Neural progenitor cell (in vitro differentiated cells): ENCODE results near the gene DDC. TPM values are rescaled to one million over a fixed set of nuclear protein-coding genes. Genes with fewer than 3 reads are reported as not detected.
A peak's percentile ranks its signal among the peaks of the same experiment; 100 is the strongest.

ENCODE experiments used
- DNase-seq: peaks from one replicate; pipeline ENCODE4 v3.0.0-alpha.2; 2016; ENCODE audit warnings: low spot score
- H2AFZ ChIP-seq: fragments of 200-600 bp; sonication (generic); replicated peaks from 2 replicates; pipeline ENCODE4 v1.6.1; 2016; ENCODE audit warnings: antibody characterized with exemption
- H3F3A ChIP-seq: fragments of 200-600 bp; sonication (generic); 2 replicates; pipeline ENCODE4 v1.6.1; 2016; ENCODE audit warnings: antibody characterized with exemption, low read depth
- H3K27ac ChIP-seq: fragments of 200-600 bp; sonication (generic); 2 replicates; pipeline ENCODE4 v1.5.1; 2016; ENCODE audit warnings: mild to moderate bottlenecking
- H3K27me3 ChIP-seq: fragments of 200-600 bp; sonication (generic); 2 replicates; pipeline ENCODE4 v1.6.1; 2016; ENCODE audit warnings: mild to moderate bottlenecking, moderate library complexity
- H3K36me3 ChIP-seq: fragments of 200-600 bp; sonication (generic); 2 replicates; pipeline ENCODE4 v1.5.1; 2016
- H3K4me1 ChIP-seq: fragments of 200-600 bp; sonication (generic); 2 replicates; pipeline ENCODE4 v1.6.1; 2016; ENCODE audit warnings: mixed run types
- H3K4me2 ChIP-seq: fragments of 200-600 bp; sonication (generic); 2 replicates; pipeline ENCODE4 v1.6.1; 2016
- H3K4me3 ChIP-seq: fragments of 200-600 bp; sonication (generic); 2 replicates; pipeline ENCODE4 v1.5.1; 2016
- H3K79me2 ChIP-seq: fragments of 200-600 bp; sonication (generic); 2 replicates; pipeline ENCODE4 v1.6.1; 2016; ENCODE audit warnings: low read depth
- H3K9ac ChIP-seq: fragments of 200-600 bp; sonication (generic); 2 replicates; pipeline ENCODE4 v1.6.1; 2016
- H3K9me3 ChIP-seq: fragments of 200-600 bp; sonication (generic); 2 replicates; pipeline ENCODE4 v1.5.1; 2016; ENCODE audit warnings: low read depth
- H4K20me1 ChIP-seq: fragments of 200-600 bp; sonication (generic); 2 replicates; pipeline ENCODE4 v1.6.1; 2016; ENCODE audit warnings: low read depth
- H3K27ac Mint-ChIP-seq: 3 replicates; pipeline ENCODE4 v1.8.0; 2021; ENCODE audit warnings: mixed read lengths
- H3K27me3 Mint-ChIP-seq: 2 replicates; pipeline ENCODE4 v1.8.0; 2022; ENCODE audit warnings: low read depth, mild to moderate bottlenecking, inconsistent platforms, moderate library complexity, mixed read lengths; ENCODE audit not compliant: insufficient read depth
- H3K36me3 Mint-ChIP-seq: 3 replicates; pipeline ENCODE4 v1.8.0; 2021; ENCODE audit warnings: mixed read lengths
- H3K4me1 Mint-ChIP-seq: 3 replicates; pipeline ENCODE4 v1.8.0; 2021; ENCODE audit warnings: mixed read lengths
- H3K4me3 Mint-ChIP-seq: 3 replicates; pipeline ENCODE4 v1.8.0; 2021; ENCODE audit warnings: mild to moderate bottlenecking, moderate library complexity, mixed read lengths
- H3K9me3 Mint-ChIP-seq: 3 replicates; pipeline ENCODE4 v1.8.0; 2020; ENCODE audit warnings: mixed read lengths
- EZH2 ChIP-seq: fragments of 200-600 bp; sonication (generic); IDR thresholded peaks from 2 replicates; pipeline ENCODE4 v1.6.1; 2017; ENCODE audit warnings: antibody characterized with exemption, mild to moderate bottlenecking, moderate library complexity
- EZH2phosphoT487 ChIP-seq: fragments of 200-600 bp; sonication (generic); IDR thresholded peaks from 2 replicates; pipeline ENCODE4 v1.6.1; 2017; ENCODE audit warnings: antibody characterized with exemption
- total RNA-seq: library from RNA; depleted of rRNA; stranded (reverse); fragments of >200 nt; gene quantifications from 2 replicates; pipeline ENCODE4 v1.2.3, GENCODE V29; 2015; ENCODE audit warnings: low replicate concordance
- TF ChIP-seq, protein P1 (sequence below): fragments of 200-600 bp; sonication (generic); IDR thresholded peaks from 2 replicates; pipeline ENCODE4 v1.5.1; 2017; ENCODE audit warnings: antibody characterized with exemption, mild to moderate bottlenecking

The DDC gene
- total RNA-seq, 1 donor from 2014 or later = not detected

DNA sequence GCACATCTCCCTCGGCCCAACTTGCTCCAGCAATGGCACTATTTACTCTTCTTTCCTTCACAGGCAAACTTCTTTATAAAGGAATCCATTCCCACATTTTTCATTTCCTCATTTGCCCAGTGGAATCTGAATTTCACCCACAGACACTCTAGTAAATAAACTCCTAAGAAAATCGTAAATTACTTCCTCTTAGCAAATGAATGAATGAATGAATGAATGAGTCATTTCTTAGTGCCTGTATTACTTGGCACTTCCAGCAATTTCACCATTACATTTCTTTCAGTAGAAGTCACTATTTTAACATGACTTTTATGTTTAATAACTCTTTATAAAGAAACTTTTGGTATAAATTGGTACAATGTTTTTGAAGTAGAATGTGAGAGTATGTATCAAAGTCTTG is 55.7 kb downstream of the DDC start:
- Histone ChIP-seq H3F3A (no peaks in the 10 kb centered on the region), H3K27me3 (no peaks in the 10 kb centered on the region), H3K4me2 (no peak overlapping the region), H3K36me3 (no peaks in the 10 kb centered on the region), H3K27ac (no peak overlapping the region), H3K9me3 (no peaks in the 10 kb centered on the region), H4K20me1 (no peaks in the 10 kb centered on the region), H3K79me2 (no peaks in the 10 kb centered on the region), H3K4me1 (peaks cover 8% of the 10 kb centered on the region), H3K9ac (no peak overlapping the region), H2AFZ (no peak overlapping the region), H3K4me3 (no peak overlapping the region)
- no peak overlapping the region for H3K27ac Mint-ChIP-seq
- H3K4me1 Mint-ChIP-seq = peaks cover 11% of the 10 kb centered on the region
- DNase-seq = no peak
- no peaks in the 10 kb centered on the region for H3K9me3 Mint-ChIP-seq
- H3K4me3 Mint-ChIP-seq = no peak overlapping the region
- TF ChIP-seq EZH2 (no peak), EZH2phosphoT487 (no peak)
- TF ChIP-seq, protein P1, sequence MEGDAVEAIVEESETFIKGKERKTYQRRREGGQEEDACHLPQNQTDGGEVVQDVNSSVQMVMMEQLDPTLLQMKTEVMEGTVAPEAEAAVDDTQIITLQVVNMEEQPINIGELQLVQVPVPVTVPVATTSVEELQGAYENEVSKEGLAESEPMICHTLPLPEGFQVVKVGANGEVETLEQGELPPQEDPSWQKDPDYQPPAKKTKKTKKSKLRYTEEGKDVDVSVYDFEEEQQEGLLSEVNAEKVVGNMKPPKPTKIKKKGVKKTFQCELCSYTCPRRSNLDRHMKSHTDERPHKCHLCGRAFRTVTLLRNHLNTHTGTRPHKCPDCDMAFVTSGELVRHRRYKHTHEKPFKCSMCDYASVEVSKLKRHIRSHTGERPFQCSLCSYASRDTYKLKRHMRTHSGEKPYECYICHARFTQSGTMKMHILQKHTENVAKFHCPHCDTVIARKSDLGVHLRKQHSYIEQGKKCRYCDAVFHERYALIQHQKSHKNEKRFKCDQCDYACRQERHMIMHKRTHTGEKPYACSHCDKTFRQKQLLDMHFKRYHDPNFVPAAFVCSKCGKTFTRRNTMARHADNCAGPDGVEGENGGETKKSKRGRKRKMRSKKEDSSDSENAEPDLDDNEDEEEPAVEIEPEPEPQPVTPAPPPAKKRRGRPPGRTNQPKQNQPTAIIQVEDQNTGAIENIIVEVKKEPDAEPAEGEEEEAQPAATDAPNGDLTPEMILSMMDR = no peak
- peaks cover 2% of the 10 kb centered on the region for H3K27me3 Mint-ChIP-seq
- H3K36me3 Mint-ChIP-seq = peaks cover 2% of the 10 kb centered on the region

DNA sequence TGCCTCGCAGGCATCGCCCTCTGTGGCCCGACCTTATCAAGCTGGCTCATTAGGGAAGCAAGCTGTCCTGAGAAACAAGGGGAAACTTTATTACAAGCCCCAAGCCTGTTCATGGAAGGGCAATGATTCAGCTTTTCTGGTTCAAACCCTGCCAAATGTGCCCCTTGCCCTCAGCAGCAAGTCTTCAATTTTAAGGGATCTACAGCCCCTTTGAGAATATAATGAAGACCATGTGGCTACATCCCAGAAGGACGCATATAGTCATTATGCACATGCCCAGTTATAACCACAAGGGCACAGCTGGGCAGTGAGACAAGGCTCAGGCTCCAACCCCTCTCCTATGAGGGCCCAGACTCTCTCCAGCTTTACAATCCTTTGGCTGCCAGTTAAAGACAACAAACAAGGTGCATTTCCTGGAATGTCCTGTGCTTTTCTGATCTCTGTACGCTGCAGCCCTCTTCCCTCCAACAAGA is 56.7 kb downstream of the DDC start:
- Histone ChIP-seq H3K36me3 (no peaks in the 10 kb centered on the region), H3K9ac (no peak overlapping the region), H4K20me1 (no peaks in the 10 kb centered on the region), H3K4me1 (peaks cover 8% of the 10 kb centered on the region), H3K27ac (no peak overlapping the region), H3K4me3 (no peak overlapping the region), H3K4me2 (no peak overlapping the region), H2AFZ (peak overlapping the region; percentile 58), H3K9me3 (no peaks in the 10 kb centered on the region), H3K79me2 (no peaks in the 10 kb centered on the region), H3K27me3 (no peaks in the 10 kb centered on the region), H3F3A (no peaks in the 10 kb centered on the region)
- H3K27me3 Mint-ChIP-seq = peaks cover 2% of the 10 kb centered on the region
- no peak overlapping the region for H3K27ac Mint-ChIP-seq
- TF ChIP-seq EZH2phosphoT487 = no peak
- TF ChIP-seq, protein P1 = no peak
- TF ChIP-seq EZH2 = no peak
- H3K36me3 Mint-ChIP-seq = peaks cover 2% of the 10 kb centered on the region
- DNase-seq = no peak
- peaks cover 11% of the 10 kb centered on the region for H3K4me1 Mint-ChIP-seq
- H3K9me3 Mint-ChIP-seq = no peaks in the 10 kb centered on the region
- H3K4me3 Mint-ChIP-seq = no peak overlapping the region

DNA sequence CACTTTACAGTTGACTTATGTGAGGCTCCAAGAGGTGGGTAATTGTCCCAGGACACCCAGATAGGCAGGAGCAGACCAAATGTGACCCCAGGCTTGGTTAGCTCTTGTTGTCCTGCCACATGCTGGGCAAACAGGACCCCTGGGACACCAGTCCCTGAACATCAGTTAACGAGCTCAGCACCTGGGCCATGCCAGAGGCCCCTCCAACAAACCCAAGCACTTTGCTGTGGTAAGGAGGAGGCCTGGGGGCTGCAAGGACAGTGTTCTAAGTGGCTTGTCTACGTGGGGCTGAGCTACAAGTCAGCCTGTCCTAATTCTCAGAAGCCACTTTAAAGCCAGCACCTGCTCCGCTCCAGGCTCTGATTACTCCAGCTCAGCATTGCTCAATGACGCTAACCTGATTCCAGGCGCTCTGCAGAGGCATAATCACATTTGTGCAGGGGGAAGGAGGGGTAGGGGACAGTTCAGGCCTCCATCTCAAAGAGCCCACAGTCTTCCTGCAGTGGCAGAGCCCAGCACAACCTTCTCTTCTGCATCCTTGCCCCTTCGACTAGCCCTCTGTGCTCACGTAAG is 57.2 kb downstream of the DDC start:
- Histone ChIP-seq H3K27me3 (no peaks in the 10 kb centered on the region), H3K79me2 (no peaks in the 10 kb centered on the region), H3K4me2 (no peak overlapping the region), H2AFZ (peak overlapping the region; percentile 58), H3K4me3 (no peak overlapping the region), H3K27ac (no peak overlapping the region), H4K20me1 (no peaks in the 10 kb centered on the region), H3F3A (no peaks in the 10 kb centered on the region), H3K4me1 (peaks cover 8% of the 10 kb centered on the region), H3K9me3 (no peaks in the 10 kb centered on the region), H3K36me3 (no peaks in the 10 kb centered on the region), H3K9ac (no peak overlapping the region)
- H3K4me1 Mint-ChIP-seq = peaks cover 8% of the 10 kb centered on the region
- DNase-seq = peak; percentile 11
- H3K4me3 Mint-ChIP-seq = no peak overlapping the region
- H3K36me3 Mint-ChIP-seq = no peaks in the 10 kb centered on the region
- no peak overlapping the region for H3K27ac Mint-ChIP-seq
- peaks cover 2% of the 10 kb centered on the region for H3K27me3 Mint-ChIP-seq
- TF ChIP-seq EZH2 (no peak), EZH2phosphoT487 (no peak)
- TF ChIP-seq, protein P1 = no peak
- no peaks in the 10 kb centered on the region for H3K9me3 Mint-ChIP-seq
